ENCODE measurements around the gene KRTAP10-11. TPM values are rescaled to one million over a fixed set of nuclear protein-coding genes. Genes with fewer than 3 reads are reported as not detected.
"Not testable (repeated sequence)": the region's sequence is repeated elsewhere in the genome, so short reads cannot be mapped to it uniquely, and the experiment has no call there.

KRTAP10-11 gene
- total RNA-seq, 4 donors from 2014 or later: not detected

DNA sequence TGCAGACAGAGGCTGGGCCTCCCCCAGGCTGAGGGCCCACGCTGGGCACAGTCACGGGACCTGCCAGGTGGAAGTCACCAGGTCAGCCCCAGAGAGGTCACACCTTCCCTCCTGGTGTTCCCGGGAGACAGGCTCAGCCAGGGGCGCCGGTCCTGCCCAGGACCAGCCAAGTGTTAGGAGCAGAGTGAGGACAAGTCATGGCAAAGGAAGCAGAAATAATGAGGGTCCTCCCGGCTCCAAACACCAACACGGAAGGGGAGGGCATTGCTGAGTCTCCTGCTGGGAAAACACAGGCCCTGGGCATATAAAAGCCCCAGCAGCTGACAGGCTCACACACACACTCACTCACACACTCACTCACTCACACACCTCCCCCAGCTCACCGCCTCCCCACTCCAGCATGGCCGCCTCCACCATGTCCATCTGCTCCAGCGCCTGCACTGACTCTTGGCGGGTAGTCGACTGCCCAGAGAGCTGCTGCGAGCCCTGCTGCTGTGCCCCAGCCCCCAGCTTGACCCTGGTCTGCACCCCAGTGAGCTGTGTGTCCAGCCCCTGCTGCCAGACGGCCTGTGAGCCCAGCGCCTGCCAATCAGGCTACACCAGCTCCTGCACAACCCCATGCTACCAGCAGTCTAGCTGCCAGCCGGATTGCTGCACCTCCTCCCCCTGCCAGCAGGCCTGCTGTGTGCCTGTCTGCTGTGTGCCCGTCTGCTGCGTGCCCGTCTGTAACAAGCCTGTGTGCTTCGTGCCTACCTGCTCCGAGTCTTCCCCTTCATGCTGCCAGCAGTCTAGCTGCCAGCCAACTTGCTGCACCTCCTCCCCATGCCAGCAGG, 9.0 kb upstream of the KRTAP10-11 start, which contains the start of gene KRTAP10-10:
KRTAP10-10 (plus strand) TSS at position 339 of the 833 bp plus-strand sequence; CDS start at position 401, 62 bp downstream.
- Histone ChIP-seq H3K27ac (no peak within 1 kb of the TSS), H3K36me3 (no peaks in the 10 kb centered on the region), H3K9me3 (no peaks in the 10 kb centered on the region), H3K27me3 (no peaks in the 10 kb centered on the region), H3K4me1 (no peaks in the 10 kb centered on the region), H3K4me3 (replicated peaks in 1 of 3) (no peak within 1 kb of the TSS)
- intact Hi-C loops (cut with DNase I): no loop called here
- no peak for DNase-seq
- WGBS, 2 donors: 68 to 78% methylated on average over 16 to 19 of the region's 21 CpGs
- TF ChIP-seq POLR2A (IDR thresholded peaks at IDR 0.05): no peak
- TF ChIP-seq, protein P1, sequence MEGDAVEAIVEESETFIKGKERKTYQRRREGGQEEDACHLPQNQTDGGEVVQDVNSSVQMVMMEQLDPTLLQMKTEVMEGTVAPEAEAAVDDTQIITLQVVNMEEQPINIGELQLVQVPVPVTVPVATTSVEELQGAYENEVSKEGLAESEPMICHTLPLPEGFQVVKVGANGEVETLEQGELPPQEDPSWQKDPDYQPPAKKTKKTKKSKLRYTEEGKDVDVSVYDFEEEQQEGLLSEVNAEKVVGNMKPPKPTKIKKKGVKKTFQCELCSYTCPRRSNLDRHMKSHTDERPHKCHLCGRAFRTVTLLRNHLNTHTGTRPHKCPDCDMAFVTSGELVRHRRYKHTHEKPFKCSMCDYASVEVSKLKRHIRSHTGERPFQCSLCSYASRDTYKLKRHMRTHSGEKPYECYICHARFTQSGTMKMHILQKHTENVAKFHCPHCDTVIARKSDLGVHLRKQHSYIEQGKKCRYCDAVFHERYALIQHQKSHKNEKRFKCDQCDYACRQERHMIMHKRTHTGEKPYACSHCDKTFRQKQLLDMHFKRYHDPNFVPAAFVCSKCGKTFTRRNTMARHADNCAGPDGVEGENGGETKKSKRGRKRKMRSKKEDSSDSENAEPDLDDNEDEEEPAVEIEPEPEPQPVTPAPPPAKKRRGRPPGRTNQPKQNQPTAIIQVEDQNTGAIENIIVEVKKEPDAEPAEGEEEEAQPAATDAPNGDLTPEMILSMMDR (IDR thresholded peaks at IDR 0.05): no peak

DNA sequence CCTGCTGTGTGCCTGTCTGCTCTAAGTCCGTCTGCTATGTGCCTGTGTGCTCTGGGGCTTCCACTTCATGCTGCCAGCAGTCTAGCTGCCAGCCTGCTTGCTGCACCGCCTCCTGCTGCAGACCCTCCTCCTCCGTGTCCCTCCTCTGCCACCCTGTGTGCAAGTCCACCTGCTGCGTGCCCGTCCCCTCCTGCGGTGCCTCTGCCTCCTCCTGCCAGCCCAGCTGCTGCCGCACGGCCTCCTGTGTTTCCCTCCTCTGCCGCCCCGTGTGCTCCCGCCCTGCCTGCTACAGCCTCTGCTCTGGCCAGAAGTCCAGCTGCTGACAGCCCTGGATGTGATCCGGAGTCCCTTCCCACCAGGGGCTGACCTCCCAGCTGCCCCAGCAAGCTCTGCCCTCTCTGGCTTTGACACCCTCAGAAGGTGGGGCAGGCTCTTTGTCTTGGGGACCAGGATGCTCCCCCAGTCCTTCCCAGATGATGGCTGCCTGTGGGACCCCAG, 8.3 kb upstream of the KRTAP10-11 start:
- H3K9me3 ChIP-seq; H3K27ac ChIP-seq; DNase-seq; intact Hi-C loops (cut with DNase I); H3K27me3 ChIP-seq; H3K36me3 ChIP-seq; H3K4me3 ChIP-seq (replicated peaks in 1 of 3); H3K4me1 ChIP-seq: not testable (repeated sequence)
- 69 to 85% methylated on average over 11 of the region's 12 CpGs for WGBS, 2 donors

DNA sequence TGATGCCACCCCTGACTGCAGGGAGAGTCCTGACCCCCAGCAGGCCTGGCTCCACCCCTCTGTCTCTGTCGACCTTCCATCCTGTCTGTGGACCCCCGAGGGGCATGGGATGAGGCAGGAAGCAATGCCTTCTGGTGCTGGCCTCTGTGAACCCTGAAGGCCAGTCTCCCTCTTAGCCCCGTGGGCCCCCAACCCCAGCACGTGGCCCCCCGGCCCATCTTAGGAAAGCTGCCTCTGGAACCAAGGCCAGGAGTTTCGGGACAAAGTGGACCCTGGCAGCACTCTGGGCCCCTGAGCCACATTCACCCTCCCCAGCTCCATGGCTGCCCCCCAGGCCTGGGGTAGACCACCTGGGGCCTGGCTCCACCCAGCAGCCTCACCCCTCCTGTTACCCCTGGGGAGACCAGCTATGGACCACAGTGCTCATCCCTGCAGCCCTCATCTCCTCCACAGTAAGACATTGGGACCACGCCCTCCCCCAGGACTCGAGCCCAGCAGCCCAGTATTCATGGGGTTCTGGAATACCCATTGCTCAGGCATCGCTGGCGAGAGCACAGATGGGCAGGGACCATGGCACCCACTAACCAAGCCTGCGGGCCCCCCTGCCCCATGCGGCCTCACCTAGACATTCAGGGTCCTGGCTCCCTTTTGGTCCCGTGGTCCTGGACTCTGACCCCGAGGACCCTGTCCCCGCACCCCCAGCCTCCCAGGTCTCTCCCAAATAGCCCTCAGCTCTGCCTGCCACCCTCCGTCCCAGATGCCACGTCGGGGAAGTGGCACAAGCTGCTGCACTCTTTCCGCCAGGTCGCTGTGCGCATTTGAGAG, 7.5 kb upstream of the KRTAP10-11 start:
- H3K27ac ChIP-seq; intact Hi-C loops (cut with DNase I); H3K9me3 ChIP-seq; H3K4me3 ChIP-seq (replicated peaks in 1 of 3); H3K36me3 ChIP-seq; H3K27me3 ChIP-seq; DNase-seq; H3K4me1 ChIP-seq: not testable (repeated sequence)
- WGBS, 2 donors: 86 to 95% methylated on average over 11 to 14 of the region's 21 CpGs

DNA sequence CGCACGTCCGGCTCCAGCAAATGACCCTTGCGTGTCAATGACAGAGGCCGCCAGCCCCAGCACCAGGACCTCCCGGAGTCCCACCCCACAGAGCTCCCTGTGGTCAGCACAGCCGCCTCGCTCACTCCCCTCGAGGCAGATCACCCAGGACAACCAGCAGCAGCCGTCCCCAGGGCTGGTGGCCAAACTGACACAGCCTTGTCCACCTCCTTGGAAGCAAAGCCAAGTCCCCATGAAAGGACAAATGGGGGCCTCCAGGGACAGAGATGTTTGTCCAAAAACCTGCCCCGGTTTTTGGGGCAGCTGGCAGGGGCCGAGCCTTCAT, 6.9 kb upstream of the KRTAP10-11 start:
- Histone ChIP-seq H3K9me3 (no peaks in the 10 kb centered on the region), H3K27me3 (no peaks in the 10 kb centered on the region), H3K4me3 (replicated peaks in 1 of 3) (no peak overlapping the region), H3K4me1 (no peaks in the 10 kb centered on the region), H3K27ac (no peak overlapping the region), H3K36me3 (no peaks in the 10 kb centered on the region)
- intact Hi-C loops (cut with DNase I): no loop called here
- WGBS, 2 donors: 87 to 91% methylated on average over 12 of the region's 12 CpGs
- DNase-seq: no peak
- no peak for TF ChIP-seq POLR2A (IDR thresholded peaks at IDR 0.05)
- TF ChIP-seq, protein P1 (IDR thresholded peaks at IDR 0.05): no peak

DNA sequence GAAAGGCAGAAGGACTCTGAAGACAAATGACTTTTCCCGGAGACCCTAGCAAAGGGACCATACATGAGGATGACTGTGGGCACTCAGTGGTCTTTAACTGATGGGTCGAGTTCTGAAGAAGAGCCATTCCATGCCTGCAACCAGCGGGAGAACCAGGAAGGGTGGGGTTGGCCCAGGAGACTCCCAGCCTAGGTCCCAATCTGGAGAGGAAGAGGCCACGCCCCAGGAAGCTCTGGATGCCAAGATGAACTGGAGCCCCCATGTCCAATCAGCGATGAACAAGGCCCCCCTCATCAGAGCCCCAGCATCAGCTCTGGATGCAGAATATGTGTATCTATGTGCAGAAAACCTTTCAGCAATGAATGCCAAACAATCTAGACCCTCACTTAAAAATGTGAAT, 5.5 kb upstream of the KRTAP10-11 start:
- Histone ChIP-seq H3K4me3 (replicated peaks in 1 of 3) (no peak overlapping the region), H3K27me3 (no peaks in the 10 kb centered on the region)

More for the DNA sequence above, 5.5 kb upstream of the KRTAP10-11 start:
- Histone ChIP-seq H3K9me3 (no peaks in the 10 kb centered on the region), H3K36me3 (no peaks in the 10 kb centered on the region), H3K4me1 (no peaks in the 10 kb centered on the region), H3K27ac (no peak overlapping the region)
- intact Hi-C loops (cut with DNase I): no loop called here
- no peak for DNase-seq
- no peak for TF ChIP-seq POLR2A (IDR thresholded peaks at IDR 0.05)
- TF ChIP-seq, protein P1 (IDR thresholded peaks at IDR 0.05): no peak
- WGBS, 2 donors: 87 to 92% methylated on average over 5 of the region's 5 CpGs
